K562 (cell line): ENCODE data around the gene LAIR2. TPM values are rescaled to one million over a fixed set of nuclear protein-coding genes. Genes with fewer than 3 reads are reported as not detected.

Experiments used
- ATAC-seq: fragments of 200-7000 bp; cut with Tn5 transposase; 3 replicates; pipeline ENCODE4 v1.9.1; 2020; ENCODE audit warnings: moderate library complexity
- BruUV-seq: library from RNA; stranded (reverse); fragments of 400-500 nt; replicated peaks from 2 replicates; lab custom pipeline; 2021; lab: Mats Ljungman, UMichigan
- CTCF ChIA-PET: fragments of 300-600 bp; formaldehyde crosslinking; extraction: SDS; loops from one replicate; lab custom pipeline; 2021; ENCODE audit warnings: low intra/inter-chr PET ratio; lab: Yijun Ruan, JAX
- POLR2A ChIA-PET: fragments of 300-600, 350-650 bp; sonication (Branson Sonifier 250); formaldehyde crosslinking; extraction: SDS; loops from one replicate; lab custom pipeline; 2021; ENCODE audit warnings: antibody characterized with exemption, inconsistent platforms; lab: Yijun Ruan, JAX
- DNase-seq, 4 experiments: peaks; one replicate each; pipeline versions ENCODE4 v3.0.0 to v3.0.0-alpha.2; 2011 to 2018; ENCODE audit warnings: low spot score in 3 of 4, mixed read lengths in 3 of 4; ENCODE audit errors: extremely low read depth in 1 of 4
- FAIRE-seq: peaks from 2 replicates; lab custom pipeline; 2011; peaks lifted over from hg19 to GRCh38; lab: Jason Lieb, UNC
- H2AFZ ChIP-seq: 2 replicates; pipeline ENCODE4 v1.6.0; 2011; ENCODE audit warnings: low read depth, low read length, control low read depth, inconsistent platforms
- H3K27ac ChIP-seq: fragments of 200-600 bp; 3 replicates; pipeline ENCODE4 v1.8.0; 2011; ENCODE audit warnings: low read depth, mild to moderate bottlenecking, control low read depth, inconsistent platforms, low read length, moderate library complexity, mixed read lengths; ENCODE audit errors: extremely low read depth
- H3K27me3 ChIP-seq, 2 experiments: fragments of 300-600 bp in 1 of 2; 2 replicates in 1 of 2; 3 replicates in 1 of 2; pipeline versions ENCODE4 v1.6.0 to v1.8.0; 2011; ENCODE audit warnings: inconsistent platforms in 2 of 2, low read length in 2 of 2, mild to moderate bottlenecking in 1 of 2, mixed read lengths in 1 of 2, moderate library complexity in 1 of 2; ENCODE audit not compliant: control insufficient read depth in 2 of 2, insufficient read depth in 2 of 2
- H3K36me3 ChIP-seq: fragments of 300-600 bp; 3 replicates; pipeline ENCODE4 v1.8.0; 2011; ENCODE audit warnings: mild to moderate bottlenecking, low read length, inconsistent platforms; ENCODE audit not compliant: control insufficient read depth, insufficient read depth
- H3K4me1 ChIP-seq, 2 experiments: fragments of 200-600 bp in 1 of 2; replicated peaks in 1 of 2; 2 replicates in 1 of 2; 3 replicates in 1 of 2; pipeline versions ENCODE4 v1.5.1 to v1.8.0; 2011; ENCODE audit warnings: inconsistent platforms in 2 of 2, low read length in 2 of 2, mild to moderate bottlenecking in 1 of 2, mixed read lengths in 1 of 2, moderate library complexity in 1 of 2; ENCODE audit not compliant: control insufficient read depth in 2 of 2, insufficient read depth in 2 of 2
- H3K4me2 ChIP-seq: 2 replicates; pipeline ENCODE4 v1.6.1; 2011; ENCODE audit warnings: low read length, control low read depth, inconsistent platforms, mixed read lengths; ENCODE audit not compliant: insufficient read depth
- H3K4me3 ChIP-seq: fragments of 200-600 bp; sonication (generic), shearing (Covaris generic); 2 replicates; pipeline ENCODE4 v1.5.1; 2016; ENCODE audit warnings: control low read depth, inconsistent platforms
- H3K79me2 ChIP-seq: fragments of 200-600 bp; 3 replicates; pipeline ENCODE4 v1.8.0; 2011; ENCODE audit warnings: low read length, inconsistent platforms; ENCODE audit not compliant: control insufficient read depth, insufficient read depth
- H3K9ac ChIP-seq, 2 experiments: 2 replicates each; pipeline versions ENCODE4 v1.6.0 to v1.6.1; 2011; ENCODE audit warnings: low read depth in 2 of 2, low read length in 2 of 2, control low read depth in 1 of 2, inconsistent platforms in 1 of 2, mild to moderate bottlenecking in 1 of 2, mixed read lengths in 1 of 2; ENCODE audit not compliant: insufficient read depth in 1 of 2
- H3K9me1 ChIP-seq: one replicate; pipeline ENCODE4 v1.6.0; 2011; ENCODE audit warnings: inconsistent platforms, mild to moderate bottlenecking, low read length, moderate library complexity; ENCODE audit not compliant: control insufficient read depth, insufficient read depth
- H3K9me3 ChIP-seq: replicated peaks from 2 replicates; pipeline ENCODE4 v1.5.1; 2011; ENCODE audit warnings: low read depth, low read length, inconsistent platforms; ENCODE audit not compliant: control insufficient read depth, insufficient read depth
- H4K20me1 ChIP-seq: replicated peaks from 2 replicates; pipeline ENCODE4 v1.6.1; 2011; ENCODE audit warnings: low read length, inconsistent platforms, mixed read lengths; ENCODE audit not compliant: control insufficient read depth, insufficient read depth
- ATF1 ChIP-seq, 2 experiments: fragments of 450-650 bp in 1 of 2; IDR thresholded peaks; 2 replicates each; pipeline ENCODE4 v1.6.1; 2016; ENCODE audit warnings: missing compliant biosample characterization in 1 of 2, missing genetic modification characterization in 1 of 2
- CBX5 ChIP-seq: IDR thresholded peaks from 2 replicates; pipeline ENCODE4 v1.6.1; 2014; ENCODE audit warnings: low read depth, borderline replicate concordance
- CHD2 ChIP-seq: IDR thresholded peaks from 2 replicates; pipeline ENCODE4 v1.6.1; 2011; ENCODE audit warnings: low read depth, low read length
- HDAC2 ChIP-seq: fragments of 450-650 bp; IDR thresholded peaks from 2 replicates; pipeline ENCODE4 v1.6.1; 2016; ENCODE audit warnings: mild to moderate bottlenecking
- HDGF ChIP-seq: fragments of 450-650 bp; IDR thresholded peaks from 2 replicates; pipeline ENCODE4 v1.6.1; 2016
- POLR2AphosphoS5 ChIP-seq: IDR thresholded peaks from 2 replicates; pipeline ENCODE4 v1.6.1; 2011; ENCODE audit warnings: mild to moderate bottlenecking, low read depth, low read length, moderate library complexity; ENCODE audit not compliant: control insufficient read depth, insufficient read depth
- RBM15 ChIP-seq: fragments of 200-400 bp; formaldehyde crosslinking; IDR thresholded peaks from 2 replicates; pipeline ENCODE4 v1.6.1; 2018; ENCODE audit warnings: mild to moderate bottlenecking, low read length, moderate library complexity; ENCODE audit not compliant: insufficient read depth
- RBM25 ChIP-seq: fragments of 200-400 bp; formaldehyde crosslinking; IDR thresholded peaks from 2 replicates; pipeline ENCODE4 v1.6.1; 2018; ENCODE audit warnings: low read length, low read depth, moderate library complexity; ENCODE audit not compliant: severe bottlenecking
- SIN3B ChIP-seq: fragments of 450-650 bp; IDR thresholded peaks from 2 replicates; pipeline ENCODE4 v1.6.1; 2017; ENCODE audit warnings: low read depth, mild to moderate bottlenecking, moderate library complexity
- TEAD2 ChIP-seq: fragments of 450-650 bp; IDR thresholded peaks from 2 replicates; pipeline ENCODE4 v1.6.1; 2016; ENCODE audit warnings: missing genetic modification characterization, control low read depth, missing compliant biosample characterization
- ZFP30 ChIP-seq: fragments of 250-450 bp; sonication (Bioruptor Pico); IDR thresholded peaks from 2 replicates; pipeline ENCODE4 v1.8.0; 2022; ENCODE audit warnings: moderate library complexity, mild to moderate bottlenecking, inconsistent platforms, borderline replicate concordance
- WGBS: fragments of 100-300 bp; shearing (Covaris generic); methylation state at CpG from one replicate; pipeline ENCODE4 v1.1.6; 2016; ENCODE audit warnings: low coverage, mixed read lengths; ENCODE audit not compliant: insufficient coverage; ENCODE audit errors: missing lambda C conversion rate; 5-methylcytosine and 5-hydroxymethylcytosine counted together
- in situ Hi-C: fragments of 300-500 bp; cut with MboI; formaldehyde crosslinking; loops from 4 replicates; pipeline ENCODE4 v1.15.0; 2018; ENCODE audit warnings: inconsistent platforms, mixed read lengths
- intact Hi-C: fragments of 100-400 bp; cut with micrococcal nuclease; formaldehyde crosslinking; loops from 2 replicates; pipeline ENCODE4 v1.14.2; 2022
- polyA plus RNA-seq, 8 experiments: library from polyadenylated mRNA; depleted of rRNA in 4 of 8; stranded (reverse) in 5 of 8; unstranded in 3 of 8; fragments of >200 nt; fragmentation: Nextera tagmentation in 2 of 8; fragmentation: Illumina TruSeq in 1 of 8; extraction: Ambion mirVana in 2 of 8; extraction: Trizol in 1 of 8; gene quantifications; 2 replicates each; pipeline versions ENCODE4 v1.2.1 to v1.2.3, GENCODE V29; 2011 to 2014; ENCODE audit warnings: inconsistent platforms in 1 of 8, missing spikeins in 1 of 8
- total RNA-seq, 7 experiments: library from RNA; depleted of rRNA in 6 of 7; stranded (reverse); fragments of >200 nt in 6 of 7; fragmentation: Illumina TruSeq in 2 of 7; extraction: Trizol in 2 of 7; gene quantifications; 2 replicates each; pipeline versions ENCODE4 v1.2.1 to v1.2.3, GENCODE V29; 2011 to 2021; ENCODE audit warnings: low replicate concordance in 1 of 7
- TF ChIP-seq, protein P1 (sequence below): IDR thresholded peaks from 2 replicates; pipeline ENCODE4 v1.6.1; 2016; ENCODE audit warnings: missing genetic modification characterization, missing compliant biosample characterization
- TF ChIP-seq, protein P2 (sequence below): fragments of 450-650 bp; formaldehyde crosslinking; IDR thresholded peaks from 2 replicates; pipeline ENCODE4 v1.4.0; 2020; ENCODE audit warnings: mild to moderate bottlenecking, mixed read lengths
- TF ChIP-seq, protein P3 (sequence below): sonication (generic); formaldehyde crosslinking; IDR thresholded peaks from 2 replicates; pipeline ENCODE4 v1.8.0; 2022; ENCODE audit warnings: mild to moderate bottlenecking, missing genetic modification reagents, borderline replicate concordance
- TF ChIP-seq, protein P4 (sequence below): fragments of 250-450 bp; sonication (Bioruptor Pico); IDR thresholded peaks from 2 replicates; pipeline ENCODE4 v1.8.0; 2022; ENCODE audit warnings: moderate library complexity, mild to moderate bottlenecking, inconsistent platforms

LAIR2 gene
- total and polyA plus RNA-seq, 9 of the 15 experiments (the other 6 are each of a cell fraction or from before 2014, with no cell fraction given): not detected

DNA sequence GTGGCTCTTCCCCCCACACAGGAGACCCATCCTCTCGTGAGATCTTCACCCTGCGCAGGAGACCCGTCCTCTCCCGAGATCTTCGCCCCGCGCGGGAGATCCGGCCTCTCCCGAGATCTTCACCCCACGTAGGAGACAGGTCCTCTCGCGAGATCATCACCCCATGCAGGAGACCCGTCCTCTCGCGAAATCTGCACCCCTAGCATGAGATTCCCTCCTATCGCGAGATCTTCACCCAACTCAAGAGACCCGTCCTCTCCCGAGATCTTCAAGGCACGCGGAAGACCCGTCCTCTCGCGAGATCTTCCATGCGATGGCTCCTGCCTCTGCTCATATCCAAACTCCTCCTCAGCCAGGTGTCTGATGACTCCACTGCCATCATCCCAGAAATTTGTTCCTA lies 24.3 kb downstream of the LAIR2 start (continued):
- TF ChIP-seq TEAD2 (no peak), HDAC2 (no peak), HDGF (no peak), RBM15 (no peak), POLR2AphosphoS5 (no peak), CHD2 (peak; percentile 96), RBM25 (peak; percentile 17), SIN3B (no peak)
- TF ChIP-seq, protein P1, sequence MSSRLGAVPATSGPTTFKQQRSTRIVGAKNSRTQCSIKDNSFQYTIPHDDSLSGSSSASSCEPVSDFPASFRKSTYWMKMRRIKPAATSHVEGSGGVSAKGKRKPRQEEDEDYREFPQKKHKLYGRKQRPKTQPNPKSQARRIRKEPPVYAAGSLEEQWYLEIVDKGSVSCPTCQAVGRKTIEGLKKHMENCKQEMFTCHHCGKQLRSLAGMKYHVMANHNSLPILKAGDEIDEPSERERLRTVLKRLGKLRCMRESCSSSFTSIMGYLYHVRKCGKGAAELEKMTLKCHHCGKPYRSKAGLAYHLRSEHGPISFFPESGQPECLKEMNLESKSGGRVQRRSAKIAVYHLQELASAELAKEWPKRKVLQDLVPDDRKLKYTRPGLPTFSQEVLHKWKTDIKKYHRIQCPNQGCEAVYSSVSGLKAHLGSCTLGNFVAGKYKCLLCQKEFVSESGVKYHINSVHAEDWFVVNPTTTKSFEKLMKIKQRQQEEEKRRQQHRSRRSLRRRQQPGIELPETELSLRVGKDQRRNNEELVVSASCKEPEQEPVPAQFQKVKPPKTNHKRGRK: no peak

DNA sequence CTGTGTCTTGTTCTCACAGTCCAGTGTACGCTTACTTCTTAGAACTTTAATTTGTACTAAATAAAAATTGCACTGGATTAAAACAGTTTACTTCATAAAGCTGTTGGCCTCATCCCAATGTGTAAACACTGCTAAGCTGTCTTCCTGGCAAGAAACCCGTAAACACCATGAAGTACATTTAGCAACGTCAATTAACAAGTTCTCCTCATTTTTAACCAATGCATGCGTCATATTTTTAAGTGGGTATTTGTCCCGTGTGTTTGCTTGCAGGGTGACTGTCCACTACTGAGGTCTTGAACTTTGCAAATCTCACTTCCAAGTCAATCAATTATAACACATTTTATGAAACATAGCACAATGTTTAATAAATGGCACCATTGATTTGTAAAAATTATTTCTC lies 28.2 kb downstream of the LAIR2 start:
- ATAC-seq: no peak
- Histone ChIP-seq H2AFZ (no peak overlapping the region), H3K27me3 (peaks cover 25 to 45% of the 10 kb centered on the region in 2 experiments), H3K27ac (no peak overlapping the region), H3K36me3 (no peaks in the 10 kb centered on the region), H3K4me1 (no peaks in the 10 kb centered on the region), H3K79me2 (no peaks in the 10 kb centered on the region), H3K9ac (no peak overlapping the region), H3K4me2 (no peak overlapping the region), H4K20me1 (no peaks in the 10 kb centered on the region), H3K4me3 (no peak overlapping the region), H3K9me1 (no peaks in the 10 kb centered on the region), H3K9me3 (no peaks in the 10 kb centered on the region)
- intact Hi-C loops (no loop called here), in situ Hi-C loops (no loop called here)
- POLR2A ChIA-PET: no interaction called here
- no TSS peak for BruUV-seq
- CTCF ChIA-PET: no interaction called here
- no peak for FAIRE-seq
- no peak for DNase-seq
- under 1% methylated on average over 5 of the region's 5 CpGs for WGBS
- TF ChIP-seq, protein P2, sequence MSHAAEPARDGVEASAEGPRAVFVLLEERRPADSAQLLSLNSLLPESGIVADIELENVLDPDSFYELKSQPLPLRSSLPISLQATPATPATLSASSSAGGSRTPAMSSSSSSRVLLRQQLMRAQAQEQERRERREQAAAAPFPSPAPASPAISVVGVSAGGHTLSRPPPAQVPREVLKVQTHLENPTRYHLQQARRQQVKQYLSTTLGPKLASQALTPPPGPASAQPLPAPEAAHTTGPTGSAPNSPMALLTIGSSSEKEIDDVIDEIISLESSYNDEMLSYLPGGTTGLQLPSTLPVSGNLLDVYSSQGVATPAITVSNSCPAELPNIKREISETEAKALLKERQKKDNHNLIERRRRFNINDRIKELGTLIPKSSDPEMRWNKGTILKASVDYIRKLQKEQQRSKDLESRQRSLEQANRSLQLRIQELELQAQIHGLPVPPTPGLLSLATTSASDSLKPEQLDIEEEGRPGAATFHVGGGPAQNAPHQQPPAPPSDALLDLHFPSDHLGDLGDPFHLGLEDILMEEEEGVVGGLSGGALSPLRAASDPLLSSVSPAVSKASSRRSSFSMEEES (CRISPR knock-in tag): no peak
- no peak for TF ChIP-seq ATF1 (CRISPR knock-in tag; IDR thresholded peaks at IDR 0.05)
- no peak for TF ChIP-seq ATF1 (tag; IDR thresholded peaks at IDR 0.05)
- TF ChIP-seq, protein P3, sequence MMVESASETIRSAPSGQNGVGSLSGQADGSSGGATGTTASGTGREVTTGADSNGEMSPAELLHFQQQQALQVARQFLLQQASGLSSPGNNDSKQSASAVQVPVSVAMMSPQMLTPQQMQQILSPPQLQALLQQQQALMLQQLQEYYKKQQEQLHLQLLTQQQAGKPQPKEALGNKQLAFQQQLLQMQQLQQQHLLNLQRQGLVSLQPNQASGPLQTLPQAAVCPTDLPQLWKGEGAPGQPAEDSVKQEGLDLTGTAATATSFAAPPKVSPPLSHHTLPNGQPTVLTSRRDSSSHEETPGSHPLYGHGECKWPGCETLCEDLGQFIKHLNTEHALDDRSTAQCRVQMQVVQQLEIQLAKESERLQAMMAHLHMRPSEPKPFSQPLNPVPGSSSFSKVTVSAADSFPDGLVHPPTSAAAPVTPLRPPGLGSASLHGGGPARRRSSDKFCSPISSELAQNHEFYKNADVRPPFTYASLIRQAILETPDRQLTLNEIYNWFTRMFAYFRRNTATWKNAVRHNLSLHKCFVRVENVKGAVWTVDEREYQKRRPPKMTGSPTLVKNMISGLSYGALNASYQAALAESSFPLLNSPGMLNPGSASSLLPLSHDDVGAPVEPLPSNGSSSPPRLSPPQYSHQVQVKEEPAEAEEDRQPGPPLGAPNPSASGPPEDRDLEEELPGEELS: no peak
- TF ChIP-seq, protein P4, sequence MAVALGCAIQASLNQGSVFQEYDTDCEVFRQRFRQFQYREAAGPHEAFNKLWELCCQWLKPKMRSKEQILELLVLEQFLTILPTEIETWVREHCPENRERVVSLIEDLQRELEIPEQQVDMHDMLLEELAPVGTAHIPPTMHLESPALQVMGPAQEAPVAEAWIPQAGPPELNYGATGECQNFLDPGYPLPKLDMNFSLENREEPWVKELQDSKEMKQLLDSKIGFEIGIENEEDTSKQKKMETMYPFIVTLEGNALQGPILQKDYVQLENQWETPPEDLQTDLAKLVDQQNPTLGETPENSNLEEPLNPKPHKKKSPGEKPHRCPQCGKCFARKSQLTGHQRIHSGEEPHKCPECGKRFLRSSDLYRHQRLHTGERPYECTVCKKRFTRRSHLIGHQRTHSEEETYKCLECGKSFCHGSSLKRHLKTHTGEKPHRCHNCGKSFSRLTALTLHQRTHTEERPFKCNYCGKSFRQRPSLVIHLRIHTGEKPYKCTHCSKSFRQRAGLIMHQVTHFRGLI (CRISPR knock-in tag): no peak
- TF ChIP-seq ZFP30 (CRISPR knock-in tag): no peak
- no peak for TF ChIP-seq CBX5
